MM.1S (cell line): ENCODE data around the gene FLYWCH2.
A peak's percentile ranks its signal among the peaks of the same experiment; 100 is the strongest.
"Not testable (repeated sequence)": the region's sequence is repeated elsewhere in the genome, so short reads cannot be mapped to it uniquely, and the experiment has no call there.

Source experiments
- DNase-seq: peaks from one replicate; pipeline ENCODE4 v3.0.0-alpha.2; 2015
- H2AFZ ChIP-seq: fragments of 300-600 bp; sonication (generic); 2 replicates; pipeline ENCODE4 v1.6.0; 2016; ENCODE audit warnings: antibody characterized with exemption, low read length
- H3F3A ChIP-seq: fragments of 300-600 bp; sonication (generic); 2 replicates; pipeline ENCODE4 v1.6.1; 2016; ENCODE audit warnings: mild to moderate bottlenecking, antibody characterized with exemption, low read length, moderate library complexity, mixed read lengths; ENCODE audit not compliant: insufficient read depth
- H3K27ac ChIP-seq: fragments of 300-600 bp; sonication (generic); 2 replicates; pipeline ENCODE4 v1.5.1; 2016; ENCODE audit warnings: mild to moderate bottlenecking, low read length
- H3K27me3 ChIP-seq: fragments of 300-600 bp; sonication (generic); replicated peaks from 2 replicates; pipeline ENCODE4 v1.6.0; 2016; ENCODE audit warnings: low read length; ENCODE audit not compliant: insufficient read depth
- H3K36me3 ChIP-seq: fragments of 300-600 bp; sonication (generic); replicated peaks from 2 replicates; pipeline ENCODE4 v1.6.1; 2016; ENCODE audit warnings: mild to moderate bottlenecking, low read length, mixed read lengths; ENCODE audit not compliant: insufficient read depth
- H3K4me1 ChIP-seq: fragments of 300-600 bp; sonication (generic); 2 replicates; pipeline ENCODE4 v1.6.1; 2016; ENCODE audit warnings: low read length, mixed read lengths
- H3K4me2 ChIP-seq: fragments of 300-600 bp; sonication (generic); 2 replicates; pipeline ENCODE4 v1.6.0; 2016; ENCODE audit warnings: low read depth, low read length
- H3K4me3 ChIP-seq: fragments of 300-600 bp; sonication (generic); 2 replicates; pipeline ENCODE4 v1.5.1; 2016; ENCODE audit warnings: low read length, mixed read lengths
- H3K79me2 ChIP-seq: fragments of 300-600 bp; sonication (generic); 2 replicates; pipeline ENCODE4 v1.6.1; 2016; ENCODE audit warnings: mixed run types, low read length, mixed read lengths
- H3K9ac ChIP-seq: fragments of 300-600 bp; sonication (generic); 2 replicates; pipeline ENCODE4 v1.6.1; 2016; ENCODE audit warnings: low read length, mixed read lengths
- H3K9me2 ChIP-seq: fragments of 300-600 bp; sonication (generic); replicated peaks from 2 replicates; pipeline ENCODE4 v1.6.1; 2016; ENCODE audit warnings: mild to moderate bottlenecking, low read length, mixed read lengths; ENCODE audit not compliant: insufficient read depth
- H3K9me3 ChIP-seq: fragments of 300-600 bp; sonication (generic); replicated peaks from 2 replicates; pipeline ENCODE4 v1.6.1; 2016; ENCODE audit warnings: mild to moderate bottlenecking, low read length, mixed read lengths; ENCODE audit not compliant: insufficient read depth
- H4K20me1 ChIP-seq: fragments of 300-600 bp; sonication (generic); 2 replicates; pipeline ENCODE4 v1.6.1; 2016; ENCODE audit warnings: mild to moderate bottlenecking, low read length, moderate library complexity, mixed read lengths; ENCODE audit not compliant: insufficient read depth
- EZH2 ChIP-seq: fragments of 300-600 bp; sonication (generic); optimal IDR thresholded peaks from 2 replicates; pipeline ENCODE3; 2017; ENCODE audit warnings: low read depth, mild to moderate bottlenecking, antibody characterized with exemption, low read length, mixed read lengths
- EZH2phosphoT487 ChIP-seq: fragments of 300-600 bp; sonication (generic); IDR thresholded peaks from 2 replicates; pipeline ENCODE4 v1.6.1; 2018; ENCODE audit warnings: antibody characterized with exemption, low read length
- TF ChIP-seq, protein P1 (sequence below): fragments of 300-600 bp; sonication (generic); IDR thresholded peaks from 2 replicates; pipeline ENCODE4 v1.5.1; 2016; ENCODE audit warnings: antibody characterized with exemption, low read length, mixed read lengths

The FLYWCH2 gene

DNA sequence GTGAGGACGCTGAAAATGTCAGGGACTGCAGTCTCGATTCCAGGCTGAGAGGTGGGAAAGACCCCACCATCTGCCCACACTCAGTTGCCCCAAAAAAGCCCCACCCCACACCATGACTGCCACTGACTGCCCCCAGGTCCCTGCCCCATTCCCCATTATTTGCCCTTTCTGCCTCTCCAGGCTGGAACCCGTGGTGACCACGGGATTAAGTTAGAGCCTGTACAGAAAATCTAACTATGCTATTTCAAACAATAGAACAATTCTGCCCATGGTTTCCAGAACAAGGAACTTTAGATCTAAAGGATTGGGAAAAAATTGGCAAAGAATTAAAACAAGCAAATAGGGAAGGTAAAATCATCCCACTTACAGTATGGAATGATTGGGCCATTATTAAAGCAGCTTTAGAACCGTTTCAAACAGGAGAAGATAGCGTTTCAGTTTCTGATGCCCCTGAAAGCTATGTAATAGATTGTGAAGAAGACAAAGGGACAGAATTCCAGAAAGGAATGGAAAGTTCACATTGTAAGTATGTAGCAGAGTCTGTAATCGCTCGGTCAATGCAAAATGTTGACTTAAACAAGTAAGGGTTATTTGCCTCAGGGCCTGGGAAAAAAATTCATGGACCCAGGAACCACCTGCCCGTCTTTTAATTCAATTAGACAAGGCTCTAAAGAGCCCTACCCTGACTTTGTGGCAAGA, 43.1 kb downstream of the FLYWCH2 start:
- Histone ChIP-seq H4K20me1 (no peaks in the 10 kb centered on the region), H3K4me2 (no peak overlapping the region), H3K9ac (no peak overlapping the region), H3K27ac (no peak overlapping the region), H3K4me1 (peaks cover 10% of the 10 kb centered on the region; the same call in 1 of the 2 replicates), H3K27me3 (no peaks in the 10 kb centered on the region), H3K9me3 (no peaks in the 10 kb centered on the region), H3K4me3 (no peak overlapping the region), H3K79me2 (peaks cover 33% of the 10 kb centered on the region), H3K36me3 (no peaks in the 10 kb centered on the region), H2AFZ (no peak overlapping the region), H3F3A (peaks cover 4% of the 10 kb centered on the region; the same call in 1 of the 2 replicates), H3K9me2 (no peaks in the 10 kb centered on the region)
- TF ChIP-seq, protein P1, sequence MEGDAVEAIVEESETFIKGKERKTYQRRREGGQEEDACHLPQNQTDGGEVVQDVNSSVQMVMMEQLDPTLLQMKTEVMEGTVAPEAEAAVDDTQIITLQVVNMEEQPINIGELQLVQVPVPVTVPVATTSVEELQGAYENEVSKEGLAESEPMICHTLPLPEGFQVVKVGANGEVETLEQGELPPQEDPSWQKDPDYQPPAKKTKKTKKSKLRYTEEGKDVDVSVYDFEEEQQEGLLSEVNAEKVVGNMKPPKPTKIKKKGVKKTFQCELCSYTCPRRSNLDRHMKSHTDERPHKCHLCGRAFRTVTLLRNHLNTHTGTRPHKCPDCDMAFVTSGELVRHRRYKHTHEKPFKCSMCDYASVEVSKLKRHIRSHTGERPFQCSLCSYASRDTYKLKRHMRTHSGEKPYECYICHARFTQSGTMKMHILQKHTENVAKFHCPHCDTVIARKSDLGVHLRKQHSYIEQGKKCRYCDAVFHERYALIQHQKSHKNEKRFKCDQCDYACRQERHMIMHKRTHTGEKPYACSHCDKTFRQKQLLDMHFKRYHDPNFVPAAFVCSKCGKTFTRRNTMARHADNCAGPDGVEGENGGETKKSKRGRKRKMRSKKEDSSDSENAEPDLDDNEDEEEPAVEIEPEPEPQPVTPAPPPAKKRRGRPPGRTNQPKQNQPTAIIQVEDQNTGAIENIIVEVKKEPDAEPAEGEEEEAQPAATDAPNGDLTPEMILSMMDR: no peak
- no peak for DNase-seq

DNA sequence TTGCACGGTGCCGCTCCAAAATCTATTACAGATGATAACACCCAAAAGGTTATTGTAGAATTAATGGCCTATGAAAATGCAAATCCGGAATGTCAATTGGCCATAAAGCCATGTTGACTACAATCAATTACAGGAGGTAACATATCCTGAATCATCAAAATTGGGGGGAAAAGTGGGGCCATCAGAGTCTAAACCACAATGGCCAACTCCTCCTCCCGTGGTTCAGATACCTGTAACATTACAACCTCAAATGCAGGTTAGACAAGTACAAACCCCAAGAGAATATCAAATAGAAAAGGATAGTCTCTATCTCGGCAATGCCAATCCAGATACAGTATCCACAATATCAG, 43.6 kb downstream of the FLYWCH2 start:
- Histone ChIP-seq H3K79me2 (peaks cover 29% of the 10 kb centered on the region), H3K9ac (no peak overlapping the region), H3K4me1 (peaks cover 10% of the 10 kb centered on the region; the same call in 1 of the 2 replicates), H3K9me2 (no peaks in the 10 kb centered on the region), H3K4me3 (no peak overlapping the region), H3K4me2 (peak overlapping the region; percentile 76; the same call in 1 of the 2 replicates), H4K20me1 (no peaks in the 10 kb centered on the region), H3K36me3 (no peaks in the 10 kb centered on the region), H3K9me3 (no peaks in the 10 kb centered on the region), H3F3A (peaks cover 4% of the 10 kb centered on the region; the same call in 1 of the 2 replicates), H2AFZ (no peak overlapping the region), H3K27me3 (no peaks in the 10 kb centered on the region), H3K27ac (no peak overlapping the region)
- TF ChIP-seq EZH2phosphoT487: no peak
- TF ChIP-seq EZH2: no peak
- TF ChIP-seq, protein P1: no peak
- no peak for DNase-seq

GRCh38 chr16:2927010-2927646, 44.1 kb downstream of the FLYWCH2 start:
- TF ChIP-seq, protein P1: peak; percentile 98
- no peak for TF ChIP-seq EZH2
- TF ChIP-seq EZH2phosphoT487: no peak
- H3K4me1 ChIP-seq: peaks cover 10% of the 10 kb centered on the region; the same call in 1 of the 2 replicates
- H3K9me2 ChIP-seq: no peaks in the 10 kb centered on the region
- H3K9ac ChIP-seq: no peak overlapping the region
- no peaks in the 10 kb centered on the region for H3K9me3 ChIP-seq
- no peaks in the 10 kb centered on the region for H4K20me1 ChIP-seq
- peak; percentile 89 for DNase-seq
- peak overlapping the region; percentile 76; the same call in 1 of the 2 replicates for H3K4me2 ChIP-seq
- H3F3A ChIP-seq: peaks cover 4% of the 10 kb centered on the region; the same call in 1 of the 2 replicates
- H3K36me3 ChIP-seq: no peaks in the 10 kb centered on the region
- no peak overlapping the region for H3K27ac ChIP-seq
- H2AFZ ChIP-seq: no peak overlapping the region
- H3K27me3 ChIP-seq: no peaks in the 10 kb centered on the region
- no peak overlapping the region for H3K4me3 ChIP-seq
- H3K79me2 ChIP-seq: peaks cover 25% of the 10 kb centered on the region

DNA sequence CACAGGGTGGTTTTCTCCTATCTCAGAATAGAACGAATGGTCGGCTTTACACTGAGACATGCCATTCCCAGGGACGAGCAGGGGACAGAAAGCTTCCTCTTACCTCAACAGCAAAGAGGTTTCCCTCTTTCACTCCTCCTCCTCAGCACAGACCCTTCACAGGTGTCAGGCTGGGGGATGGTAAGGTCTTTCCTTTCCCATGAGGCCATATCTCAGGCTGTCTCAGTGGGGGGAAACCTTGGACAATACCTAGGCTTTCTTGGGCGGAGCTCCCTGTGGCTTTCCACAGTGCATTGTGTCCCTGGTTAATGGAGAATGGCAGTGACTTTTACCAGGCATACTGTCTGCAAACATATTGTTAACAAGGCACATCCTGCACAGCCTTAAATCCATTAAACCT, 45.1 kb downstream of the FLYWCH2 start:
- H3K4me1 ChIP-seq: peaks cover 10% of the 10 kb centered on the region; the same call in 1 of the 2 replicates
- H3K4me2 ChIP-seq, DNase-seq, H3K36me3 ChIP-seq, H3K27ac ChIP-seq, H3F3A ChIP-seq, H3K9me2 ChIP-seq, H2AFZ ChIP-seq, H3K9ac ChIP-seq, H3K4me3 ChIP-seq, H3K27me3 ChIP-seq, H3K9me3 ChIP-seq, H4K20me1 ChIP-seq: not testable (repeated sequence)
- peaks cover 15% of the 10 kb centered on the region; the same call in 1 of the 2 replicates for H3K79me2 ChIP-seq
